Measurements from ENCODE around the gene ABHD10.
A peak's percentile ranks its signal among the peaks of the same experiment; 100 is the strongest.

The ABHD10 gene

DNA sequence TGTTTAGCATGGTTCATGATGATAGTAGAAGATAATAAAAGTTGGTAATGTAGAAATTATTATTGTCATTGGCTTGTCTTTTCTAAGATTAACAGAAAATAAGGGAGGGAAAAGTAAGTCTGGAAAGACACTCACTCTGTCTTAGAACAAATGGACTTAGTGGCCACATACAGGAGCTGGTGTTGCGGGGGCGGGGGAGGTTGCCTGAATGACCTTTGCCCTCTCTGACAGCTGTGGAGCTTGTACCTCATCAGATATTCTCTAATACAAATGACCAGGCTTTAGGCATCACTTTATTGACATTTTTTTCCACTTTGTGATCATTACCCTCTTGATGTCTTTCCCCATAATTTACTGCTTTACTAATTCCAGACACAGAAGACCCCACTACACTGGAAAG is 25.8 kb downstream of the ABHD10 start:
- no peaks in the 10 kb centered on the region for H3K9me3 ChIP-seq (ENCODE audit: control insufficient read depth in 5 of 5, low read length in 5 of 5)
- H3K27ac ChIP-seq (ENCODE audit: low read depth, low read length) = no peak overlapping the region
- no peak overlapping the region for H3K4me3 ChIP-seq (ENCODE audit: low read depth in 1 of 5, low read length in 5 of 5)

GRCh38 chr3:112005091-112005672 is 26.4 kb downstream of the ABHD10 start:
- H3K4me3 ChIP-seq (ENCODE audit: low read depth in 1 of 5, low read length in 5 of 5) = no peak overlapping the region
- H3K27ac ChIP-seq (ENCODE audit: low read depth, low read length) = no peak overlapping the region
- H3K4me1 ChIP-seq (ENCODE audit: control insufficient read depth in 5 of 5, insufficient read depth in 5 of 5, low read length in 5 of 5) = peaks cover 0 to 20% (median 14%) of the 10 kb centered on the region in 5 donors
- peaks cover 0 to 8% (median 0%) of the 10 kb centered on the region in 5 donors for H3K27me3 ChIP-seq (ENCODE audit: control insufficient read depth in 5 of 5, insufficient read depth in 4 of 5, low read length in 5 of 5)
- H3K36me3 ChIP-seq (ENCODE audit: control insufficient read depth in 5 of 5, insufficient read depth in 5 of 5, low read length in 5 of 5) = no peaks in the 10 kb centered on the region
- no peaks in the 10 kb centered on the region for H3K9me3 ChIP-seq (ENCODE audit: control insufficient read depth in 5 of 5, low read length in 5 of 5)
- no peak overlapping the region for H3K9ac ChIP-seq (ENCODE audit: low read length in 5 of 5)

More for the DNA sequence above, 25.8 kb downstream of the ABHD10 start:
- Histone ChIP-seq H3K9ac (ENCODE audit: low read length in 5 of 5) (no peak overlapping the region), H3K27me3 (ENCODE audit: control insufficient read depth in 5 of 5, insufficient read depth in 4 of 5, low read length in 5 of 5) (peaks cover under 1 to 12% (median 1%) of the 10 kb centered on the region in 5 donors), H3K36me3 (ENCODE audit: control insufficient read depth in 5 of 5, insufficient read depth in 5 of 5, low read length in 5 of 5) (no peaks in the 10 kb centered on the region), H3K4me1 (ENCODE audit: control insufficient read depth in 5 of 5, insufficient read depth in 5 of 5, low read length in 5 of 5) (peaks cover 0 to 17% (median 12%) of the 10 kb centered on the region in 5 donors)

DNA sequence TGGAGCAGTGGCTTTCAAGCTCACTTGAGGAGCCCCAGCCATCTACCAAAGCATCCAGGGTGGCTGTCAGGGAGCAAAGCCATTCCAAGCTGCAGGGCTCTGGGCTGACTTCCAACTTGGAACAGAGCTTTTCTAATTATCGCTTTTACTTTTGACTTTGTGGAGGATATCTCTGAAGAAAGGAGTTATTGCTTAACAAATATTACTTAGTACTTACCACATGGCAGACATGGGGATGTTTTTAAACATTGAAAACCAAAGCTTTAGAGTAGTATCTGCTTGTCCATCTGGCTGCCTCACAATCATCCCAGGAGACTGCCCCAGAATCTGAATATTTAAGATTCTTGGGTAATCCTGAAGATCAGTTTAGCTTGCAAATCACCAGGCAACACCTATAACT is 28.8 kb downstream of the ABHD10 start:
- H3K27ac ChIP-seq (ENCODE audit: low read depth, low read length) = peak overlapping the region; percentile 37
- no peak overlapping the region for H3K4me3 ChIP-seq (ENCODE audit: low read depth in 1 of 5, low read length in 5 of 5)
- H3K4me1 ChIP-seq (ENCODE audit: control insufficient read depth in 5 of 5, insufficient read depth in 5 of 5, low read length in 5 of 5) = peaks cover 7 to 41% (median 27%) of the 10 kb centered on the region in 5 donors

DNA sequence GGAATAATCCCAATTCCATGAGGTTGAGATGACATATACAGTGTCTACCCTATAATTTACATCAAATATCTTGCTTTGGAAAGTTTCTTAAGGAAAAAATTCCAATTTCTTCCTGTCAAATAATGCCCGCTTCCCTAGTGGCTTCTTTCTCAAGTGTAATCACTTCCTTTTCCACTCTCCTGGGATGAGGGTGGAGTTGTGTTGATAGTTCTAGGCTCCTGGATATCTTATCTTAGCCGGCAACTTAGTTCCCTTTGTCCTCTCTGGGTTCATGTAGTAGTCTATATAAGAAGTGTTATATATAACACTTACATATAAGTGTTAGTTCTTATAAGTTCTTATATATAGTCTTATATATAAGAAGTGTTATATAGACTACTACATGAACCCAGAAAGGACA is 30.8 kb downstream of the ABHD10 start:
- peaks cover 9 to 50% (median 36%) of the 10 kb centered on the region in 5 donors for H3K4me1 ChIP-seq (ENCODE audit: control insufficient read depth in 5 of 5, insufficient read depth in 5 of 5, low read length in 5 of 5)
- H3K9ac ChIP-seq (ENCODE audit: low read length in 5 of 5) = no peak overlapping the region
- no peak overlapping the region for H3K4me3 ChIP-seq (ENCODE audit: low read depth in 1 of 5, low read length in 5 of 5)
- no peaks in the 10 kb centered on the region for H3K36me3 ChIP-seq (ENCODE audit: control insufficient read depth in 5 of 5, insufficient read depth in 5 of 5, low read length in 5 of 5)
- no peak overlapping the region for H3K27ac ChIP-seq (ENCODE audit: low read depth, low read length)
- H3K27me3 ChIP-seq (ENCODE audit: control insufficient read depth in 5 of 5, insufficient read depth in 4 of 5, low read length in 5 of 5) = no peaks in the 10 kb centered on the region
- H3K9me3 ChIP-seq (ENCODE audit: control insufficient read depth in 5 of 5, low read length in 5 of 5) = no peaks in the 10 kb centered on the region

More for the DNA sequence above, 28.8 kb downstream of the ABHD10 start:
- H3K9ac ChIP-seq (ENCODE audit: low read length in 5 of 5) = no peak overlapping the region
- H3K9me3 ChIP-seq (ENCODE audit: control insufficient read depth in 5 of 5, low read length in 5 of 5) = no peaks in the 10 kb centered on the region
- no peaks in the 10 kb centered on the region for H3K27me3 ChIP-seq (ENCODE audit: control insufficient read depth in 5 of 5, insufficient read depth in 4 of 5, low read length in 5 of 5)
- no peaks in the 10 kb centered on the region for H3K36me3 ChIP-seq (ENCODE audit: control insufficient read depth in 5 of 5, insufficient read depth in 5 of 5, low read length in 5 of 5)

DNA sequence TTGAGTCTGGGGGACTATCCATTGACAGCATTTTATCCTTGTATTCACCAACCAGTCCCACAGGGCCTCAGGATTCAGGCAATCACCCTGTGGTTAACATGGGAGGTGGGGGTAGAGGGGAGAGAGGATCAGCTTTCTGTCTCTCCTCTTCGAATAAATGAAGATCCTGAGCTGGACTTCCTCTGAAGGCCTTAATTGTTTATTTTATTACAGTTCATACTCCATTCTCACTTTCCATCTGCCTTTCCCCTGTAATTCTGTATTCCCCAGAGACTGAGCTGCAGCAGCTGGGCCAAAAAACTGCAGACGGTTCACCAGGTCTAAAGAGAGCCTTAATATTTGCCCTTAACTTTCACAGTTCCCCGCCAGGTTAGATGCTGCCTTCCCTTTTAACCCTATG is 31.8 kb downstream of the ABHD10 start:
- Histone ChIP-seq H3K27ac (ENCODE audit: low read depth, low read length) (no peak overlapping the region), H3K27me3 (ENCODE audit: control insufficient read depth in 5 of 5, insufficient read depth in 4 of 5, low read length in 5 of 5) (no peaks in the 10 kb centered on the region), H3K9me3 (ENCODE audit: control insufficient read depth in 5 of 5, low read length in 5 of 5) (no peaks in the 10 kb centered on the region), H3K36me3 (ENCODE audit: control insufficient read depth in 5 of 5, insufficient read depth in 5 of 5, low read length in 5 of 5) (no peaks in the 10 kb centered on the region), H3K4me3 (ENCODE audit: low read depth in 1 of 5, low read length in 5 of 5) (no peak overlapping the region), H3K9ac (ENCODE audit: low read length in 5 of 5) (no peak overlapping the region), H3K4me1 (ENCODE audit: control insufficient read depth in 5 of 5, insufficient read depth in 5 of 5, low read length in 5 of 5) (peaks cover 9 to 50% (median 36%) of the 10 kb centered on the region in 5 donors)

DNA sequence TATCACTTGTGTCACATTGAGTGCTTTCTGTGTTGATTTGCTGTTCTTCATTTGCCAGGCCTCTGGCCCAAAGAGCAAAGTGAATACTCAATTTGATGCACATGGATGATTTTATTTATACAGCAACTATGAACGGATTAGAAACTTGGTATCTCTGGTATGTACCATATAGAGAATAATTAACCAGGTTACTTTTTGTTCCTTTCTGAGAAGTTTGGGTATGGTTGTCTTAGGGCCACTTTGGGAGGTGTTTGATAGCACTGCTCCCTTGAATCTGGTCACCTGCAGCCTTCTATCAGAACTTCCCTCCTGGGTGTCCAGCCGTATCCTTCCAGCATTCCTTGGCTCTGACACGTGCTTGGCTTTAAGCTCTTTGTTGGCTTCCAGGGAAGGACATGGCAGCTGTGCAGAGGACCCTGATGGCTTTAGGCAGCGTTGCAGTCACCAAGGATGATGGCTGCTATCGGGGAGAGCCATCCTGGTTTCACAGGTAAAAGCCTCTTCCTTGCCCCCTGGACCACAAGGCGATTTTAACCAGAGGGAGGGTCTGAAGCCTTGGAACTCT is 32.6 kb downstream of the ABHD10 start:
- H3K27me3 ChIP-seq (ENCODE audit: control insufficient read depth in 5 of 5, insufficient read depth in 4 of 5, low read length in 5 of 5) = no peaks in the 10 kb centered on the region
- H3K4me1 ChIP-seq (ENCODE audit: control insufficient read depth in 5 of 5, insufficient read depth in 5 of 5, low read length in 5 of 5) = peaks cover 9 to 50% (median 36%) of the 10 kb centered on the region in 5 donors
- no peak overlapping the region for H3K4me3 ChIP-seq (ENCODE audit: low read depth in 1 of 5, low read length in 5 of 5)
- no peak overlapping the region for H3K27ac ChIP-seq (ENCODE audit: low read depth, low read length)
- H3K9ac ChIP-seq (ENCODE audit: low read length in 5 of 5) = no peak overlapping the region
- no peaks in the 10 kb centered on the region for H3K36me3 ChIP-seq (ENCODE audit: control insufficient read depth in 5 of 5, insufficient read depth in 5 of 5, low read length in 5 of 5)
- H3K9me3 ChIP-seq (ENCODE audit: control insufficient read depth in 5 of 5, low read length in 5 of 5) = no peaks in the 10 kb centered on the region

DNA sequence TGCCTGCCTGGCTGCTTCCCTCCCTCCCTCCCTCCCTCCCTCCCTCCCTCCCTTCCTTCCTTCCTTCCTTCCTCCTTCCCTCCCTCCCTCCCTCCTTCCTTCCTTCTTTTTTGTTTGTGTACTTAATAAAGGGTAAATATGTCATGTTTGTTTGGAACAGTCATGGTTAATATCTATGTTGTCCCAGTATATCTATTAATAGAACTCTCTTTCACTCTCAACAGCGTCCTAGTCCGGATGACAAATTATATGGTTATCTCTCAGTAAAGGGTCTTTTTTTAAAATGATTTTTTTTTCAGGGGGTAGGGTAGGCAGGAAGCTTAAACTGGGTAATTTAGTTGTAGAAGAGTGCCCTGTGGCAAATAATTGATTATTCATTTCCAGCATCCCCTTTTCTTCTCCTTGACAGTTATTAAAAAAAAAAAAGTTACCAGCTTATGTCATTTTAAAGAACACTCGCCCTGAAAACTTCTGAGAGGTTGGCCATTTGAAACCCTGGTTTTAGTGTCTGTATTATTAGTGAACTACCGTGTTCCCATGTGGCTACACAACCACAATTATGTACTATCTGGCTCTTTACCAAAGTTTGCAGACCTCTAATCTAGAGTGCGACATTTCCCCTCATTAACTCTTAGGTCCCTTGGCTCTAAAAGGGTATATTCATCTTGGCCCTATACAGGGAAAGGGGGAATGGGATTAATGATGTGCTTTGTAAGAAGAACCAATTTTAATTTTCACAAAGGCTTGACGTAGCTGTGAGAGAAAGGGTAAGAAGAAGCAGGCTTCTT is 33.6 kb downstream of the ABHD10 start:
- Histone ChIP-seq H3K36me3 (ENCODE audit: control insufficient read depth in 5 of 5, insufficient read depth in 5 of 5, low read length in 5 of 5) (no peaks in the 10 kb centered on the region), H3K27me3 (ENCODE audit: control insufficient read depth in 5 of 5, insufficient read depth in 4 of 5, low read length in 5 of 5) (no peaks in the 10 kb centered on the region), H3K4me1 (ENCODE audit: control insufficient read depth in 5 of 5, insufficient read depth in 5 of 5, low read length in 5 of 5) (peaks cover 9 to 47% (median 36%) of the 10 kb centered on the region in 5 donors), H3K9me3 (ENCODE audit: control insufficient read depth in 5 of 5, low read length in 5 of 5) (no peaks in the 10 kb centered on the region), H3K27ac (ENCODE audit: low read depth, low read length) (peak overlapping the region; percentile 13), H3K9ac (ENCODE audit: low read length in 5 of 5) (no peak overlapping the region), H3K4me3 (ENCODE audit: low read depth in 1 of 5, low read length in 5 of 5) (no peak overlapping the region)

DNA sequence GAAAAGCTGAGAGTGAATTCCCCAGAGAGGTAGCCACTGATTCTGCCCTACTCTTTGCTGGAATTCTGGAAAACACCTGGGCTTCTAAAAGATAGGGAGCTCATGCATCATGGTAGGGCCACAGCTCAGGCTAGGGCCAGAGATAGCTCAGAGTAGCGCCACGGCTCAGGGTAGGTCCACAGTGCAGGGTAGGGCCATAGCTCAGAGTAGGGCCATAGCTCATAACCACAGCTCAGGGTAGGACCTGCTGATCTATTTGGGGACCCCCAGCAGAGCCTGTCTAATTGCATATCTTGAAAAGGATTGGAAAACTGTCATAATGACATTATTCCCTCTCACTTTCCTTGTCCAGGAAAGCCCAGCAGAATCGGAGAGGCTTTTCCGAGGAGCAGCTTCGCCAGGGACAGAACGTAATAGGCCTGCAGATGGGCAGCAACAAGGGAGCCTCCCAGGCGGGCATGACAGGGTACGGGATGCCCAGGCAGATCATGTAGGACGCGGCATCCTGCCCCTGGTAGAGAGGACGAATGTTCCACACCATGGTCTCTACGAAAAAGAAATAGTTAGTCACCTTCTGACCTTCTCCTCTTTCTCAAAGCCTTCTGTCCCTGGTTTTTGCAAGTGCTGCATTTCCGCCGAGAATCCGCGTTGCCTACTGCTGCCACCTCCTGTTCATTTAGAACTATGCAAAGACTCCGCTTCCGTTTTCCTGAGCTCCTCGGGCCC is 34.4 kb downstream of the ABHD10 start:
- peak overlapping the region; percentile 13 for H3K27ac ChIP-seq (ENCODE audit: low read depth, low read length)
- no peaks in the 10 kb centered on the region for H3K27me3 ChIP-seq (ENCODE audit: control insufficient read depth in 5 of 5, insufficient read depth in 4 of 5, low read length in 5 of 5)
- H3K9ac ChIP-seq (ENCODE audit: low read length in 5 of 5) = no peak overlapping the region
- H3K9me3 ChIP-seq (ENCODE audit: control insufficient read depth in 5 of 5, low read length in 5 of 5) = no peaks in the 10 kb centered on the region
- H3K36me3 ChIP-seq (ENCODE audit: control insufficient read depth in 5 of 5, insufficient read depth in 5 of 5, low read length in 5 of 5) = no peaks in the 10 kb centered on the region
- H3K4me3 ChIP-seq (ENCODE audit: low read depth in 1 of 5, low read length in 5 of 5) = peak overlapping the region; percentile 3 to 22 (median 5)
- peaks cover 9 to 39% (median 32%) of the 10 kb centered on the region in 5 donors for H3K4me1 ChIP-seq (ENCODE audit: control insufficient read depth in 5 of 5, insufficient read depth in 5 of 5, low read length in 5 of 5)

- no peaks in the 10 kb centered on the region for H3K36me3 ChIP-seq (ENCODE audit: control insufficient read depth in 5 of 5, insufficient read depth in 5 of 5, low read length in 5 of 5)
- H3K27me3 ChIP-seq (ENCODE audit: control insufficient read depth in 5 of 5, insufficient read depth in 4 of 5, low read length in 5 of 5) = no peaks in the 10 kb centered on the region
- H3K4me1 ChIP-seq (ENCODE audit: control insufficient read depth in 5 of 5, insufficient read depth in 5 of 5, low read length in 5 of 5) = peaks cover 9 to 33% (median 31%) of the 10 kb centered on the region in 5 donors
- H3K9me3 ChIP-seq (ENCODE audit: control insufficient read depth in 5 of 5, low read length in 5 of 5) = no peaks in the 10 kb centered on the region
- peak overlapping the region; percentile 13 for H3K27ac ChIP-seq (ENCODE audit: low read depth, low read length)
- no peak overlapping the region for H3K4me3 ChIP-seq (ENCODE audit: low read depth in 1 of 5, low read length in 5 of 5)
- no peak overlapping the region for H3K9ac ChIP-seq (ENCODE audit: low read length in 5 of 5)
Observed at GRCh38 chr3:112013784-112014143, 34.9 kb downstream of the ABHD10 start.

Measured in subcutaneous abdominal adipose tissue (tissue), 5 donors.